Ramos (cell line): ENCODE data around the gene NEK6.

ENCODE experiments used
- in situ Hi-C: fragments of 300-500 bp; cut with MboI; formaldehyde crosslinking; loops from one replicate; pipeline ENCODE4 v1.14.3; 2022; ENCODE audit warnings: low sequenced_read_pairs; ENCODE audit not compliant: unreplicated experiment

Gene NEK6

DNA sequence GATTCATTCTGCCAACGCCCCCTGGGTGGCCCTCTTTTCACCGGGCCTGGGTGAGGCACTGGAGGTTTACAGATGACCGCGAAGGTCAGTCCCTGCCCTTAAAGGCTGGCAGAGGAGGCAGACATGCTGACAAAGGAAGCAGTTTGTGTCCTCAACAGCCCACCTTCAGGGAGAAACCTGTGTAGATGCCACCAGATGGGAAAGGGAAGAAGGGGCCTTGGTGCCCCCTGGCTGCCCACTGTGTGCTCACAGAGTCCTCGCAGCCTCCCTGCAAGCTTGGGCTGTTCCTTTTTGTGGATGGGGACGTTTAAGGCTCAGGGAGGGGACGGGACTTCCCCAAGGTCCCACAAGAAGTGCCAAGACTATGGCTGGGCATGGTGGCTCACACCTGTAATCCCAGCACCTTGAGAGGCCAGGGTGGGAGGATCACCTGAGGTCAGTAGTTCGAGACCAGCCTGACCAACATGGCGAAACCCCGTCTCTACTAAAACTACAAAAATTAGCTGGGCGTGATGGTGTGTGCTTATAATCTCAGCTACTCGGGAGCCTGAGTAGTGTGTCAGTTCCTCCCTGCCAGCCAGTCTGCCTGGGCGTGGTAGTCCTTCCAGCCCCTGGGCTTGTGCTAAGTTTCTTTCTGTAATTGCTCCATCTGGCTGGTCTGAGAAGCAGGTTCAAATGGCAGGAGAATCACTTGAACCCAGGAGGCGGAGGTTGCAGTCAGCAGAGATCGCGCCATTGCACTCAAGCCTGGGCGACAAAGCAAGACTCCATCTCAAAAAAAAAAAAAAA lies 36.2 kb downstream of the NEK6 start:
- in situ Hi-C loops = no loop called here

DNA sequence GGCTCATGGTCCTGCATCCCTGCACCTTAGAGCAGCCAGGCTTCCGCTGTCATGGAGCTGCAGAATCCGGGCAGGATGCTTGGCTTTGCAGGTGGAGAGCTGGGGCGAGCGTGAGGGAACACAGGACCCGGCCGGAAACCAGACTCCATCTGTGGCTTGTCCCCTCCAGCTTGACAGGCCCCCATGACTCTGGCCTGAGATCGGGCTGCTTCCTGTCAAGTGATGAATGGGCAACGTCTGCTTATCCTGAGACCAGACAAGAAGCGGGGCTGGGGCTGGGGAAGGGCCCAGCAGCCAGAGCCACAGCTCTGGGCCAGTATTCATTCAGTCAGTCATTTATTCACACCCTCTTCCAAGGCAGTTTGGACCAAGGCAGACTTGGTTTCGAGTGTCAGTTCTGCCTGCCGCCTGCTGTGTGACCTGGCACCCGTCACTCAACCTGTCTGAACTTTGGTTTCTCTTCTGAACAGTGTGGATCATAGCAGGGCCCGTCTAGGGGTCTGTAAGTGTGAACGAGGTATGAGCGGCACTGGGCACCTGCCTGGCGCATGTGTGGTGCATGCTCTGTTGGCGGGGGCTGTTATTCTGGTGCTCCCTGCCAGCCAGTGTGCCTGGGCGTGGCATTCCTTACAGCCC lies 37.5 kb downstream of the NEK6 start:
- in situ Hi-C loops = no loop called here

DNA sequence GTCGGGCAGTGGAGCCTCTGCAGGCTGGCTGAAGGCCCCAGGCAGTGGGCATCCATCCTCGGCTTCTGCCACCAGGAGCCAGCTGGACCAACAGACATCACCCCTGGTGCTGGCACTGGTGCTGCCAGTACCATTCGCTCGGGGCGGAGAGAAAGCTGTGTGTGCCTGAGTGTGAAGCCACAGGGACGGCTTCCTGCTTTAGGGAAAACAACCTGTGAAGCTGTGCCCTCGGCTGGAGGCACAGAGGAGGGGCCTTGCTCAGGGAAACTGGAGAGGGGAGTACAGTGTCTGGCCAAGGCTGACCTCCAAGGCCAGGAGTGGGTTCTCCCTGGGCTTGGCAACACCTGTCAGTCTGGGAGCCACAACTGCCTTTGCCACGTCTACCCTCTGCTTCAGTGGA lies 38.3 kb downstream of the NEK6 start:
- in situ Hi-C loops = no loop called here

- in situ Hi-C loops = no loop called here
These were observed 39.2 kb downstream of the NEK6 start for GRCh38 chr9:124296796-124297550.

DNA sequence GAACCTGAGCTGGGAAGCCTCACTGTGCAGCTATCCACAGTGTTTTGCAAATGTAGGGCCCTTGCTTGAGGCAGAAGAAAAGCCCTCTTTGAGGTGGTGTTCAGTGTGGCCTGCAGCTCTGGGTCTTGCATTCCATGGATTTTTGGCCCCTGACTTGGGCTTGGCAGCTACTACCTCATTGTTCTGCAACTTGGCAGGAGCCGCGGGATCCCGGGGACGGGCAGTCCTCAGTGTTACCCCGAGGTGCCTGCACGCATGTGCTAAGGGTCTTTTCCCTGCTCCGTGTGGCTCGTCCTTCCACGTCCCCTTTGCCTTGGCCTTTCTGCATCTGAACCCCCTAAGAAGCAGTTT lies 39.8 kb downstream of the NEK6 start:
- in situ Hi-C loops = no loop called here

DNA sequence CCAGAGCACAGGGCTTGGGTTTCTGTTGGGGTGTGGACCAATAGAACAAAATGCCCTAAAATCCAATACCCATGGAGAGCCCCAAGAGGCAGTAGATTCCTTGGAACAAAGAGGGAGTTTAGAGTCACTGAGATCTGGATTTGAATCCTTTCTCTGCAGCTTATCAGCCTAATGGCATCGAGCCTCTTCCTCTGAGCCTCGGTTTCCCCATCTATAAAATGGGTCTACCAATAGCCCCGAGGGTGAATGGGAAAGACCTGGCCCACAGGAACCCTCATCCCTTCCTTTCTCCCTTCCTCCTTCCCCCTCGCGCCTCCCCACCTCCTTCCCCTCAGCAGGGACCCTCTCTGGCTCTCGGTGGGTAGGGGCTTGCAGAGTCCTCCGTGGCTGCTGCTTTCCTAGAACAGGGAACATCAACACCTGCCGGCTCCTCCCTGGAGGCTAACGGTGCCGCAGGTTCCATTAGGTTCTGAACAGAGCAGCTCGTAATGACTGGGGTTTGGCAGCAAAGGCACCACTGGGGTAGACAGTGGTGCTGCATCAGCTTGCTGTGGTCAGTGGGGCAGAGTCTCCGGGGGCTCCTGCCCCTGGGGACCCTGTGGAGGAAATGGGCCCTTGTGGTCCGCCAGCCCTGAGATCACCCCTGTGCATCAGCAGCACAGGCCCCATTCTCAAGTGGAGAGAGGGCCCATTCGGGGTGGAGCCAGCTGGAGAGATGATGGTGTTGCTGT lies 40.3 kb downstream of the NEK6 start:
- in situ Hi-C loops = no loop called here

- in situ Hi-C loops = no loop called here
These were observed 41.0 kb downstream of the NEK6 start for GRCh38 chr9:124298646-124299235.

GRCh38 chr9:124299515-124300090 lies 41.9 kb downstream of the NEK6 start:
- in situ Hi-C loops = no loop called here

DNA sequence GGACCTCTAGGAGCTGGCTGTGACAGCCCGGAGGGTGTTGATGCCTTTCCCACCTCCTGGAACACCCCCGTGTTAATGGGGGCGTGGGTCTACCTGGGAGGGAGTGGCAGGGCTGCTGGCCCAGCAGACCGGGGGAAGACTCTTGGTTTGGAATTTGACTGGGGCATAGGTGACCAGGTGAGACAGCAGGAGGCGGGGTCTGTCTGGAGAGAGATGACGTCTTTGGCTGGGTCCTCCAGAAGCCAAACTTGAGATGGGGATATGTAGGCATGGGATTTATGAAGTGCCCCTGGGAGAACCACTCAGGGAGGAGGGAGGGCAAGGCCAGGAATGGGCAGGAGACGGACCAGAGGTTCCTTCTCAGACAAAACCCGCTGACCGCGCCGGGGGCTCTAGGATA lies 42.6 kb downstream of the NEK6 start:
- in situ Hi-C loops = no loop called here

- in situ Hi-C loops = no loop called here
These were observed 45.2 kb downstream of the NEK6 start for GRCh38 chr9:124302921-124303320.

- in situ Hi-C loops = no loop called here
These were observed 46.0 kb downstream of the NEK6 start for GRCh38 chr9:124303762-124304161.

DNA sequence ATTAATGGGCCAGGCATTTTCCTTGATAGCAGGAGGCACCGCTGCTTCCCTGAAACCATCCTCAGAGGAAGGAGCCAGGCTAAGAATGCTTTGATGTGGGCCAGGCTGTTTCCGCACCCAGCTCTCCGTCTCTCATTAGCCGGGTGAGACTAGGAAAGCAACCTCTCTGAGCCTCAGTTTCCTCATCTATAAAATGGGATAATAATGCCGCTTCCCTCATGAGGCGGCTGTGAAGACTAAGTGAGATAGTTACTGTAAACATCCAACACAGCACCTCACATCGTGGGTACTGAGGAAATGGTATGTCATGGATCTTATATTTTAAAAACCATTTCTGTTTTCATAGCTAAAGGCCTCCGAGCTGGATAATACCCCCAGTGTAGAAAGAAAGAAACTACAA lies 46.5 kb downstream of the NEK6 start:
- in situ Hi-C loops = no loop called here

- in situ Hi-C loops = no loop called here
These were observed 48.5 kb downstream of the NEK6 start for GRCh38 chr9:124306098-124306735.

DNA sequence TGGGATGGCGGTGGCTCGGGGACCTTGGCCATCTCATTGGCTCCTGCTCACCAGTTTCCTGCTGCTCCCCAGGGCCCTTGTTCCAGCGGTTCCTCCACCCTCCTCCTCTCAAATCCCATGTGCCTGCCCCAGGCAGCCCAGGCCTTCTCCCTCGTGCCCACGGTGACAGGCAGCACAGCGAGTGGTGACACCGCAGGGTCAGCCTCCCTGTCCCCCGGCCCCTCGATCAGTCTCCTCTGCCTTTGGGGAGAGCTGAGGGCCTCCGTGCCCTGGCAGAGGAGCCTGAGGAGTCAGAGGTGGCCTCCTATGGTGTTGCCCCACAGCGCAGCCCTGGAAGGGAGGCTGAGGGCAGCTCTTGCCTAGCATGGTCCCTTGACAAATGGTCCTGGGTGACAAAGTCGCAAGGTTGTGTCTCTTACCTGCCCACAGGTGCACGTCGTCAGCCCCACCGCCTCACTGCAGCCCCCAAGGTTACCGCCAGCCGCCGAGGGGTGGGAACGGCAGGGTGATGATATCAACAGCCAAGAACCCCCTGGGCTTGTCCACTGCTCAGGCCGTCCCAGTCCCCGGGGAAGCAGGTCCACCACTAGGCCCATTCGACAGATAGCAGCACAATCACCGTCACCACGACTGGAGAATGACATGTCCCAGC lies 49.8 kb downstream of the NEK6 start:
- in situ Hi-C loops = no loop called here

DNA sequence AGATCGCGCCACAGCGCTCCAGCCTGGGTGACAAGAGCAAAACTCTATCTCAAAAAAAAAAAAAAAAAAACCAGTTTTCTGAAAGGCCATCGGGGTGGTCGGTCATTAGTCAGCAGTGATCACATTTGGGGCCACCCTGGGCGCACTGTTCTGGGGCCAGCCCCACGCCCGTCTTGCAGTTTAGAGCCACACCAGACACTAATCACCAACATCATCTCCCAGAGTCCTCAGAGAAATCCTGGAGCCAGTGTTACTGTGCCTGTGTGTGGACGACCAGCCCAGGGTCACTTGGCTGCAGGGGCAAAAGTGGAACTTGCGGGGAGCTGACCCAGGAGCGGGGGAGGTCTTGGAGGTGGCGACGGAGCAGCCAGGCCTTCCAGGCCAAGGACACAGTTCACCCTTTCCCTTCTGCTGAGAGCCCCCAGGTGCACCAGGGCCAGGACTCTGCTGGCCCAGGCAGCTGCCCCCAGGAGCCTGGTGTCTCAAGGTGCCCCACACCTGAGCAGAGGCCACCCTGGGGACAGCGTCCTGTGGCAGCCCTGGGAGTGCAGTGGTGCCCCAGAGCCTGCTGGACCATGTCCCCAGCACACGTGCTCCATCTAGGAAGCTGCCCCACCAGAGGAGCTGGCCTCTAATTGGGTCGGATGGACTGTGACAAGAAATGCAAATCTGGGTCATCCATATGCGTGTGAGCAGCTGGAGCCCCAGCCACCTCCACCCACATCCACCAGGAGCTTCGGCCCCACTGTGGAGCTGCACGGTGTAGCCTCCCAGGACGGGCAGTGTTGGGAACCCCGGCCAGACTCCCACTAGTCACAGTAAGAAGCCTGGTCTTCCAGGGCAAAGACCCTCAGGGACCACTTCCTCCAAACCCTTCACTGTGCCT lies 51.1 kb downstream of the NEK6 start:
- in situ Hi-C loops = no loop called here

- in situ Hi-C loops = no loop called here
These were observed 51.9 kb downstream of the NEK6 start for GRCh38 chr9:124309667-124310084.

- in situ Hi-C loops = no loop called here
These were observed 53.5 kb downstream of the NEK6 start for GRCh38 chr9:124311283-124311682.
